Subcutaneous adipose tissue (tissue), 4 donors: ENCODE data around the gene SLC15A3. TPM values are rescaled to one million over a fixed set of nuclear protein-coding genes. Genes with fewer than 3 reads are reported as not detected.

Source experiments
- CTCF ChIP-seq: fragments of 450-650 bp; IDR thresholded peaks from one replicate; pipeline ENCODE4 v1.5.1; 2016; ENCODE audit warnings: low read depth, mild to moderate bottlenecking, control low read depth, antibody characterized with exemption, moderate library complexity
- total RNA-seq, 4 donors: library from RNA; depleted of rRNA; stranded (reverse); fragments of >200 nt; gene quantifications; one replicate each; pipeline ENCODE4 v1.1.0, GENCODE V29; 2016

The SLC15A3 gene
- total RNA-seq, 4 donors from 2014 or later = 13.5 to 57.6 (median 24.2) TPM

DNA sequence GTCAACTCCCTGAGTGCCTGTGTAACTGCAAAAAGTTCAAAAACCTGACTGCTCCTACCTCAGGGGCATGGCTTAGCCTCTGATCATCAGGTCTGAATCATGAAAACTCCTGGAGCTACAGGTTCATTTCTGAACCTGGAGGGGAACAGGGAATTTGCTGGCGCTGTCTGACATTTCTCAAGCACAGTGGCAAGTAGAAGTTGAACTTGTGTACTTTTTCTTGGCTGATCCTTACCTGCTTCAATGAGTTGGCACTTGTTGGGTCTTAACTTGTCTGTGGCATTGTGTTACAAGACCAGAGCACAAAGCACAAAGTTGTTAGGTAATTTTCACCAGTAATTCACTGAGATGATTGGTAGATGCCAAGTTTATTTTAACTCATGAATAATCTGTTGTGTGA, 34.7 kb downstream of the SLC15A3 start:
- TF ChIP-seq CTCF = no peak

GRCh38 chr11:60916669-60917206, 35.2 kb downstream of the SLC15A3 start:
- TF ChIP-seq CTCF = no peak

DNA sequence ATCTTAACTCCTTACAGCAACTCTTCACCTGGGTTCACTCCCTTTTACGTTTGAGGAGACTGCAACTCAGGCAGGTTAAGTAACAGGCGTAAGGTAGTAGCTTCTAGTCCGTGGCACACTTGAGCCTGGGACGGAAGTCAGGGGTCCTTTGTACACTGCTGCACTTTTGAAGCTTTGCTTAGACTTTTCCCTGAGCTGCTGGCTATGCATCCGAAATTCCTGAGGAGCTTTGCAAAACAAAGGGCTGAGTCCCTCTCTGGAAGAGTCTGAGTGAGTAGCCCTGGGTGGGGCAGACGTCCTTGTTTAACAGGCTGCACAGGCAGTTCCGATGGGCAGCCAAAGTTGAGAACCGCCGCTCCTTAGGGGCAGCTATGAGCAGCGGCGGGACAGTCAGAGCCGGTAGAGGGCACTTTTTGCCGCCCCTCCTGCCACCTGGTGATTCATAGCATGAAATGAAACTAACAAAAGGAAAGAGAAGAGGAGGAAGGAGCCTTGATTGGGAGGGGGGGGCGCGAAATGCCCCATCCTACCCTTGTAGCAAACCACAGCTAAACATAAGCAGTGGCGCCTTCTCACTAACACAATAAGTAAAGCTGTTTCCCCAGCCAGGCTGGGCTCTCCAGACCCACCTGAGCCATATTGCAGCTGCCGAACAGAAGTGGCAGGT, 36.6 kb downstream of the SLC15A3 start:
- TF ChIP-seq CTCF = no peak

DNA sequence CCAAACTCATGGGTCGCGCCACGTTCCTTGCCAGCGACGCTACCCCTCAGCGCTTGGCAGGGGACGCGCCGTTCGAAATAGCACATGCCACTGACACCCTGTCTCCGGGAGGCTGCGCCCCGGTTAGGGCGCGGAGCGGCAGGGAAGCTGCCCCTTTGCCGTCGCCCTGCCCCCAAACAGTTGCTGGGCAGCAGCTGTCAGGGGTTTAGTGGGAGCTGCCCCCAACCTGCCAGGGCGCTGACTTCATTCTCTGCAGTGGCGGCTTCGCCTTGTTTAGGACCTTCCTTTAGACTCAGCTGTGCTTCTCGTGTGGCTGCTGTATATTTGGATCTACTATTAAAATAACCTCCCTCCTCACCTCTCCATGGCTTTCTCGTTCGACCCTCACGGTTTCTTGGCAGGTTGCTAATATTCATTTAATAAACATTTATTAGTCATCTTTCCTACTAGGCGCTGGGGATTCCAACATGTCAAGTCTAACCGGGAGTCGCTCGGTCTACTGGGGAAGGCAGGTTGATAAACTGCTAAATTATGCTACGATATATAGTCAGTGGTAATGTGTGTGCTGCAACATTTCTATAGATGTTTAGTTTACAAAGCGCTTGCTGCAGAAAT, 37.2 kb downstream of the SLC15A3 start:
- TF ChIP-seq CTCF = no peak

GRCh38 chr11:60913793-60914632, 38.0 kb downstream of the SLC15A3 start, which contains the start of gene TMEM109:
Gene TMEM109, plus strand, starts transcription at chr11:60914158. Its CDS starts 5,536 bp downstream, at chr11:60919694.
- TF ChIP-seq CTCF = no peak

DNA sequence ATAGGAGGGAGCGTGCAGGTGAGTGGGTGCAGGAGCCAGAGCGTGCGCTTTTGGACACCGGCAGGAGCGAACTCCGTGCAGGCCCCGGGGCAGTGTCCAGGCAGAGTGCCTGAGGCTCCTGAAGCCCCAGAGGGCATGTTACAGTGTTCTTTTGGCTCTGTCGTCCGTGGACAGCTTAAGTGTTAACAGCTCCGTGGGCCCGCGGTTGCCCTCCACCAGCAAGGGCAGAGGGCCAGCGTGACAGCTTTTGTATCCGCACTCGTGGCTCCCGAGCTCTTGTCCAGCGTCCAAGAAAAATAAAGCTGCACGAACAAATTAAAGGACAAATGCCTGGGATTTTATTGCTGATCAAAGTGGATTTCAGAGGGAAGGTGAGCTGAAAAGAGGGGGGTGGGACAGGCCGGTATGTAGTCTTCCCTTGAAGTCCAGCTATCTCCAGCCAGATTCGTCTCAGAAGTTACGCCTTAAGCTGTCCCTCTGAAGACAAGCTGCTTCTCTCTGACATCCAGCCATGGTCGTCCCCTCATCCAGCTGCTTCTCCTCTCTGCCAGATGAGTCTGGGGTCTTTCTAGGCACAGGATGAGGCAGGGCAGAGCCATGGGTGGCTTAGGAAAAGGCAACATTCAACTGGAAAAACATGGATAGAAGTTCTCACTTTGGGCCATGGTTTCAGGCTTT, 39.0 kb downstream of the SLC15A3 start:
- no peak for TF ChIP-seq CTCF
